ENCODE data around the gene MLC1. TPM values are rescaled to one million over a fixed set of nuclear protein-coding genes. Genes with fewer than 3 reads are reported as not detected.

MLC1 gene
- total and polyA plus RNA-seq, 2 of the 4 experiments (the other 2 are of a cell fraction): 0.10 TPM; not detected in 1

GRCh38 chr22:50082197-50082715 is 3.0 kb downstream of the MLC1 start:
- in situ Hi-C loops (cut with MboI; ENCODE audit: low sequenced_read_pairs) (no loop called here), dilution Hi-C loops (cut with HindIII; ENCODE audit: low sequenced_read_pairs, unreplicated experiment) (no loop called here), intact Hi-C loops (cut with micrococcal nuclease) (no loop called here)

More at GRCh38 chr22:50082197-50082715, 3.0 kb downstream of the MLC1 start:
- no peak for TF ChIP-seq MAZ (IDR thresholded peaks at IDR 0.05; ENCODE audit: borderline replicate concordance, low read depth, low read length)
- no peak for TF ChIP-seq MXI1 (IDR thresholded peaks at IDR 0.05; ENCODE audit: borderline replicate concordance, low read depth, low read length)
- no peak for TF ChIP-seq RFX5 (IDR thresholded peaks at IDR 0.05; ENCODE audit: low read depth, low read length)
- no peak for TF ChIP-seq CHD1 (IDR thresholded peaks at IDR 0.05; ENCODE audit: low read depth, low read length)
- TF ChIP-seq POLR2A (IDR thresholded peaks at IDR 0.05; ENCODE audit: low read depth, low read length): no peak
- no peak for TF ChIP-seq RAD21 (IDR thresholded peaks at IDR 0.05; ENCODE audit: low read length)
- TF ChIP-seq RCOR1 (IDR thresholded peaks at IDR 0.05; ENCODE audit: insufficient replicate concordance, low read length): no peak
- no peak for TF ChIP-seq MAFK (IDR thresholded peaks at IDR 0.05; ENCODE audit: low read depth, low read length)
- TF ChIP-seq BHLHE40 (IDR thresholded peaks at IDR 0.05; ENCODE audit: low read depth, low read length): no peak
- no peak for TF ChIP-seq USF2 (IDR thresholded peaks at IDR 0.05; ENCODE audit: low read depth, low read length)
- no peak for TF ChIP-seq FOS (IDR thresholded peaks at IDR 0.05; ENCODE audit: low read depth, low read length)
- no peak for TF ChIP-seq ELK1 (IDR thresholded peaks at IDR 0.05; ENCODE audit: borderline replicate concordance, low read depth, low read length)
- Histone ChIP-seq H4K5ac (ENCODE audit: low read depth, low read length) (no peak overlapping the region), H3K14ac (replicated peaks; ENCODE audit: low read depth, low read length) (no peak overlapping the region), H3K27ac (ENCODE audit: insufficient read depth, low read length) (no peak overlapping the region), H2BK15ac (ENCODE audit: low read depth, low read length) (no peak overlapping the region), H3K36me3 (ENCODE audit: control insufficient read depth, insufficient read depth, low read length) (no peaks in the 10 kb centered on the region), H3K27me3 (ENCODE audit: control insufficient read depth, insufficient read depth, low read length) (no peaks in the 10 kb centered on the region), H2BK5ac (ENCODE audit: low read depth, low read length, poor library complexity, severe bottlenecking) (no peak overlapping the region), H4K8ac (ENCODE audit: low read depth in 2 of 2, low read length in 2 of 2) (no peak overlapping the region), H3K9me3 (ENCODE audit: control insufficient read depth, insufficient read depth, low read length) (peaks cover 4% of the 10 kb centered on the region), H3K4me2 (ENCODE audit: low read depth, low read length) (no peak overlapping the region), H4K20me1 (ENCODE audit: insufficient read depth, low read length) (no peaks in the 10 kb centered on the region), H2BK20ac (ENCODE audit: low read depth, low read length) (no peak overlapping the region), H2AK9ac (replicated peaks; ENCODE audit: low read depth, low read length, poor library complexity) (no peak overlapping the region), H3K9ac (ENCODE audit: low read depth, low read length) (no peak overlapping the region), H3K23ac (ENCODE audit: low read depth, low read length) (no peak overlapping the region), H3K4me1 (ENCODE audit: control insufficient read depth, insufficient read depth, low read length) (peaks cover 5% of the 10 kb centered on the region; the same call in 1 of the 2 replicates), H3K79me1 (ENCODE audit: low read depth in 1 of 2, low read length in 2 of 2) (no peaks in the 10 kb centered on the region), H3K4me3 (ENCODE audit: insufficient read depth, low read depth, low read length) (no peak overlapping the region), H2BK120ac (ENCODE audit: low read depth, low read length) (no peak overlapping the region), H3K4ac (ENCODE audit: low read depth, low read length) (no peak overlapping the region), H3K18ac (ENCODE audit: low read depth, low read length) (no peak overlapping the region), H4K91ac (ENCODE audit: insufficient read depth, low read depth, low read length) (no peak overlapping the region), H2AFZ (replicated peaks; ENCODE audit: low read length, poor library complexity) (no peak overlapping the region), H3K56ac (ENCODE audit: extremely low read depth, insufficient read depth, low read length) (no peak overlapping the region), H3K9me1 (ENCODE audit: insufficient read depth, low read length) (peaks cover 6% of the 10 kb centered on the region; the same call in 1 of the 2 replicates), H2AK5ac (ENCODE audit: low read depth, low read length) (no peak overlapping the region)
- BruUV-seq (replicated peaks): no TSS peak
- ChIA-PET POLR2A (ENCODE audit: unreplicated experiment) (no interaction called here), CTCF (interaction anchor here (0.7 kb wide), 1 partner anchor 9 kb away, joined by 3 read pairs; no protein-coding TSS in a partner anchor)
- DNase-seq (no peak), ATAC-seq (ENCODE audit: low read depth) (no peak)
- 91% methylated on average over 9 of the region's 18 CpGs; no CpG with 5 or more reads in 1 of the 2 experiments for WGBS, 2 experiments (ENCODE audit: extremely low coverage in 2 of 2, insufficient read length in 1 of 2)
